HepG2 (cell line): ENCODE data around the gene INHBB.

Source experiments
- ARNTL ChIP-seq: sonication (generic); formaldehyde crosslinking; IDR thresholded peaks from 2 replicates; pipeline ENCODE4 v1.4.0; 2020; ENCODE audit warnings: mild to moderate bottlenecking, missing genetic modification reagents
- CTCF ChIP-seq: sonication (generic); formaldehyde crosslinking; IDR thresholded peaks from 2 replicates; pipeline ENCODE4 v1.5.0; 2020; ENCODE audit warnings: mild to moderate bottlenecking, missing genetic modification reagents, moderate library complexity
- FOXA3 ChIP-seq: IDR thresholded peaks from 2 replicates; pipeline ENCODE4 v1.6.1; 2016; ENCODE audit warnings: missing genetic modification reagents, missing compliant biosample characterization
- POLR2A ChIP-seq, 2 experiments: IDR thresholded peaks; 2 replicates each; pipeline ENCODE4 v1.6.1; 2011; ENCODE audit warnings: low read depth in 2 of 2, low read length in 2 of 2, mild to moderate bottlenecking in 1 of 2, moderate library complexity in 1 of 2; ENCODE audit not compliant: insufficient read depth in 1 of 2
- SRF ChIP-seq: IDR thresholded peaks from 2 replicates; pipeline ENCODE4 v1.6.1; 2011; ENCODE audit warnings: mild to moderate bottlenecking, low read depth, low read length, moderate library complexity
- TAF1 ChIP-seq: sonication (generic); formaldehyde crosslinking; IDR thresholded peaks from 2 replicates; pipeline ENCODE4 v1.4.0; 2020; ENCODE audit warnings: missing genetic modification reagents
- TF ChIP-seq, protein P1 (sequence below): sonication (generic); formaldehyde crosslinking; IDR thresholded peaks from 2 replicates; pipeline ENCODE4 v1.8.1; 2023; ENCODE audit warnings: missing genetic modification reagents, mild to moderate bottlenecking, borderline replicate concordance
- TF ChIP-seq, protein P2 (sequence below), 2 experiments: sonication (generic) in 1 of 2; formaldehyde crosslinking in 1 of 2; IDR thresholded peaks; 2 replicates each; pipeline versions ENCODE4 v1.5.1 to v1.6.1; 2011 to 2020; ENCODE audit warnings: borderline replicate concordance in 1 of 2, low read depth in 1 of 2, low read length in 1 of 2, mild to moderate bottlenecking in 1 of 2, missing genetic modification reagents in 1 of 2, moderate library complexity in 1 of 2

GRCh38 chr2:120393456-120393855, 47.5 kb downstream of the INHBB start:
- TF ChIP-seq CTCF (CRISPR knock-in tag) (no peak), ARNTL (no peak), FOXA3 (CRISPR knock-in tag) (no peak), SRF (no peak), TAF1 (CRISPR knock-in tag) (no peak), POLR2A (IDR thresholded peaks at IDR 0.05; ENCODE audit: insufficient read depth in 1 of 2, low read depth in 2 of 2, low read length in 2 of 2) (no peak)
- TF ChIP-seq, protein P1, sequence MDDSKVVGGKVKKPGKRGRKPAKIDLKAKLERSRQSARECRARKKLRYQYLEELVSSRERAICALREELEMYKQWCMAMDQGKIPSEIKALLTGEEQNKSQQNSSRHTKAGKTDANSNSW (CRISPR knock-in tag) = no peak
- TF ChIP-seq, protein P2, sequence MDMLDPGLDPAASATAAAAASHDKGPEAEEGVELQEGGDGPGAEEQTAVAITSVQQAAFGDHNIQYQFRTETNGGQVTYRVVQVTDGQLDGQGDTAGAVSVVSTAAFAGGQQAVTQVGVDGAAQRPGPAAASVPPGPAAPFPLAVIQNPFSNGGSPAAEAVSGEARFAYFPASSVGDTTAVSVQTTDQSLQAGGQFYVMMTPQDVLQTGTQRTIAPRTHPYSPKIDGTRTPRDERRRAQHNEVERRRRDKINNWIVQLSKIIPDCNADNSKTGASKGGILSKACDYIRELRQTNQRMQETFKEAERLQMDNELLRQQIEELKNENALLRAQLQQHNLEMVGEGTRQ (IDR thresholded peaks at IDR 0.05; ENCODE audit: low read depth, low read length) = no peak
- TF ChIP-seq, protein P2 (CRISPR knock-in tag; IDR thresholded peaks at IDR 0.05; ENCODE audit: borderline replicate concordance) = no peak
